Lower leg skin (tissue), 3 donors: ENCODE results near the gene PPP1R14C.

Experiments used
- CTCF ChIP-seq, 3 donors: fragments of 450-650 bp; IDR thresholded peaks; one replicate each; pipeline ENCODE4 v1.5.1; 2016; ENCODE audit warnings: antibody characterized with exemption in 3 of 3, mild to moderate bottlenecking in 3 of 3, moderate library complexity in 2 of 3
- POLR2A ChIP-seq, 2 donors: fragments of 450-650 bp; IDR thresholded peaks; one replicate each; pipeline ENCODE4 v1.6.1; 2016 to 2017; ENCODE audit warnings: antibody characterized with exemption in 2 of 2, mild to moderate bottlenecking in 1 of 2, moderate library complexity in 1 of 2

GRCh38 chr6:150286460-150286859 lies 143.6 kb downstream of the PPP1R14C start:
- no peak for TF ChIP-seq POLR2A (IDR thresholded peaks at IDR 0.05)
- no peak for TF ChIP-seq CTCF (IDR thresholded peaks at IDR 0.05)
